ENCODE results near the gene ATG16L1.

DNA sequence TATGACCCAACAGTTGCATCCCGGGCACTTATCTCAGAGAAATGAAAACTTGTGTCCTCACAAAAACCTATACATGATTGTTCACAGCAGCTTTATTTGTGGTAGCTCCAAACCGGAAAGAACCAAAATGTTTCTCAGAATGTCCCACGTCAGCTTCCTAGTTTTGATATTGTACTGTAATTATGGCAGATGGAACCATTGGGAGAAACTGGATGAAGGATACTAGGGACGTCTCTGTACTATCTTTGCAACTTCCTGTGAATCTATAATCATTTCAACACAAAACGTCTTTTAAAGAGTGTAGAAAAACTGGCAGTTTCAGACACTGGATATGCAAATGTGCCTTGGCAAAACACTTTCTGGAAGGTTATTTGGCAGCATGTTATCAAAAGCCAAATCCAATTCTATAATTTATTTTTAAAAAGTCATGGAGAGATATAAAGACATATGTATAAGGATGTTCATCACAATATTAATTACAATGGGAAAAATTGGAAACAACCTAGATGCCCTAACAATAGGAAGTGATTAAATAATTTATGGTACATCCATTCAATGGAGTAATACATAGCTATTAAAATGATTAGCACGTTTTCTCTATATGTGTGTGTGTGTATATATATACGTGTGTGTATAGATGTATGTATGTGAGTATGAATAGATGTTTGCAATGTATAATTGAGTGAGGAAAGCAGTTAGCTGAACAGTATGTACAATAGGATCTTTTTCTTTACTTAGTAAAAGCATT lies 65.9 kb downstream of the ATG16L1 start:
- TF ChIP-seq, protein P1, sequence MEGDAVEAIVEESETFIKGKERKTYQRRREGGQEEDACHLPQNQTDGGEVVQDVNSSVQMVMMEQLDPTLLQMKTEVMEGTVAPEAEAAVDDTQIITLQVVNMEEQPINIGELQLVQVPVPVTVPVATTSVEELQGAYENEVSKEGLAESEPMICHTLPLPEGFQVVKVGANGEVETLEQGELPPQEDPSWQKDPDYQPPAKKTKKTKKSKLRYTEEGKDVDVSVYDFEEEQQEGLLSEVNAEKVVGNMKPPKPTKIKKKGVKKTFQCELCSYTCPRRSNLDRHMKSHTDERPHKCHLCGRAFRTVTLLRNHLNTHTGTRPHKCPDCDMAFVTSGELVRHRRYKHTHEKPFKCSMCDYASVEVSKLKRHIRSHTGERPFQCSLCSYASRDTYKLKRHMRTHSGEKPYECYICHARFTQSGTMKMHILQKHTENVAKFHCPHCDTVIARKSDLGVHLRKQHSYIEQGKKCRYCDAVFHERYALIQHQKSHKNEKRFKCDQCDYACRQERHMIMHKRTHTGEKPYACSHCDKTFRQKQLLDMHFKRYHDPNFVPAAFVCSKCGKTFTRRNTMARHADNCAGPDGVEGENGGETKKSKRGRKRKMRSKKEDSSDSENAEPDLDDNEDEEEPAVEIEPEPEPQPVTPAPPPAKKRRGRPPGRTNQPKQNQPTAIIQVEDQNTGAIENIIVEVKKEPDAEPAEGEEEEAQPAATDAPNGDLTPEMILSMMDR (IDR thresholded peaks at IDR 0.05): no peak
- no peak for TF ChIP-seq ZFX (IDR thresholded peaks at IDR 0.05; ENCODE audit: borderline replicate concordance)
